HepG2 (cell line): ENCODE results near the gene SGK1. TPM values are rescaled to one million over a fixed set of nuclear protein-coding genes. Genes with fewer than 3 reads are reported as not detected.

Source experiments
- EZH2 ChIP-seq: conservative IDR thresholded peaks from 2 replicates; pipeline ENCODE4 v1.6.1; 2012; ENCODE audit warnings: mild to moderate bottlenecking, low read depth, low read length, moderate library complexity
- HES4 ChIP-seq: sonication (generic); formaldehyde crosslinking; IDR thresholded peaks from 2 replicates; pipeline ENCODE4 v1.9.0; 2021; ENCODE audit warnings: mild to moderate bottlenecking, missing genetic modification reagents, borderline replicate concordance
- HNRNPLL ChIP-seq: fragments of 200-400 bp; formaldehyde crosslinking; IDR thresholded peaks from 2 replicates; pipeline ENCODE4 v1.6.1; 2017; ENCODE audit warnings: mild to moderate bottlenecking, low read depth, low read length; ENCODE audit not compliant: poor library complexity, severe bottlenecking
- MIER3 ChIP-seq: IDR thresholded peaks from 2 replicates; pipeline ENCODE4 v1.6.1; 2016; ENCODE audit warnings: missing compliant biosample characterization, borderline replicate concordance
- MXI1 ChIP-seq: IDR thresholded peaks from 3 replicates; pipeline ENCODE4 v1.6.1; 2012; ENCODE audit warnings: low read depth, low read length, inconsistent platforms, borderline replicate concordance
- XBP1 ChIP-seq: sonication (generic); formaldehyde crosslinking; IDR thresholded peaks from 2 replicates; pipeline ENCODE4 v1.5.0; 2020; ENCODE audit warnings: missing genetic modification reagents
- ZFP1 ChIP-seq: IDR thresholded peaks from 2 replicates; pipeline ENCODE4 v1.6.1; 2016
- ZNF496 ChIP-seq: sonication (generic); formaldehyde crosslinking; IDR thresholded peaks from 2 replicates; pipeline ENCODE4 v1.8.1; 2023; ENCODE audit warnings: mild to moderate bottlenecking, moderate library complexity, missing genetic modification reagents; ENCODE audit not compliant: insufficient replicate concordance
- ZNF605 ChIP-seq: sonication (generic); formaldehyde crosslinking; IDR thresholded peaks from 2 replicates; pipeline ENCODE4 v1.8.0; 2022; ENCODE audit warnings: mild to moderate bottlenecking, missing genetic modification reagents
- polyA plus RNA-seq, 8 experiments: library from polyadenylated mRNA; depleted of rRNA in 3 of 8; stranded (reverse) in 7 of 8; unstranded in 1 of 8; fragments of >200 nt; fragmentation: Illumina TruSeq in 4 of 8; extraction: Trizol in 4 of 8; gene quantifications; 2 replicates each; pipeline versions ENCODE4 v1.2.1 to v1.2.3, GENCODE V29; 2011 to 2016; ENCODE audit warnings: low read depth in 4 of 8, missing spikeins in 1 of 8, mixed read lengths in 1 of 8; ENCODE audit not compliant: insufficient read depth in 1 of 8
- total RNA-seq, 5 experiments: library from RNA; depleted of rRNA; stranded (reverse); fragments of >200 nt; fragmentation: Illumina TruSeq; extraction: Trizol; gene quantifications; 2 replicates each; pipeline ENCODE4 v1.2.3, GENCODE V29; 2016; ENCODE audit warnings: low read depth in 1 of 5
- TF ChIP-seq, protein P1 (sequence below): sonication (generic); formaldehyde crosslinking; IDR thresholded peaks from 2 replicates; pipeline ENCODE4 v1.4.0; 2020; ENCODE audit warnings: mild to moderate bottlenecking, missing genetic modification reagents
- TF ChIP-seq, protein P2 (sequence below): sonication (generic); formaldehyde crosslinking; IDR thresholded peaks from 2 replicates; pipeline ENCODE4 v1.5.1; 2020; ENCODE audit warnings: missing genetic modification reagents, mild to moderate bottlenecking, borderline replicate concordance
- TF ChIP-seq, protein P3 (sequence below): sonication (generic); formaldehyde crosslinking; IDR thresholded peaks from 2 replicates; pipeline ENCODE4 v1.4.0; 2020; ENCODE audit warnings: missing genetic modification reagents
- TF ChIP-seq, protein P4 (sequence below), 2 experiments: IDR thresholded peaks; 2 replicates each; pipeline ENCODE4 v1.6.1; 2011 to 2012; ENCODE audit warnings: low read length in 2 of 2, borderline replicate concordance in 1 of 2, low read depth in 1 of 2, mild to moderate bottlenecking in 1 of 2, moderate library complexity in 1 of 2
- TF ChIP-seq, protein P5 (sequence below): sonication (generic); formaldehyde crosslinking; IDR thresholded peaks from 2 replicates; pipeline ENCODE4 v1.8.0; 2022; ENCODE audit warnings: low read depth, missing genetic modification reagents

The SGK1 gene
- total and polyA plus RNA-seq, 2 of the 13 experiments (the other 11 are each of a cell fraction or from before 2014, with no cell fraction given), result 56.1 to 56.2 TPM

DNA sequence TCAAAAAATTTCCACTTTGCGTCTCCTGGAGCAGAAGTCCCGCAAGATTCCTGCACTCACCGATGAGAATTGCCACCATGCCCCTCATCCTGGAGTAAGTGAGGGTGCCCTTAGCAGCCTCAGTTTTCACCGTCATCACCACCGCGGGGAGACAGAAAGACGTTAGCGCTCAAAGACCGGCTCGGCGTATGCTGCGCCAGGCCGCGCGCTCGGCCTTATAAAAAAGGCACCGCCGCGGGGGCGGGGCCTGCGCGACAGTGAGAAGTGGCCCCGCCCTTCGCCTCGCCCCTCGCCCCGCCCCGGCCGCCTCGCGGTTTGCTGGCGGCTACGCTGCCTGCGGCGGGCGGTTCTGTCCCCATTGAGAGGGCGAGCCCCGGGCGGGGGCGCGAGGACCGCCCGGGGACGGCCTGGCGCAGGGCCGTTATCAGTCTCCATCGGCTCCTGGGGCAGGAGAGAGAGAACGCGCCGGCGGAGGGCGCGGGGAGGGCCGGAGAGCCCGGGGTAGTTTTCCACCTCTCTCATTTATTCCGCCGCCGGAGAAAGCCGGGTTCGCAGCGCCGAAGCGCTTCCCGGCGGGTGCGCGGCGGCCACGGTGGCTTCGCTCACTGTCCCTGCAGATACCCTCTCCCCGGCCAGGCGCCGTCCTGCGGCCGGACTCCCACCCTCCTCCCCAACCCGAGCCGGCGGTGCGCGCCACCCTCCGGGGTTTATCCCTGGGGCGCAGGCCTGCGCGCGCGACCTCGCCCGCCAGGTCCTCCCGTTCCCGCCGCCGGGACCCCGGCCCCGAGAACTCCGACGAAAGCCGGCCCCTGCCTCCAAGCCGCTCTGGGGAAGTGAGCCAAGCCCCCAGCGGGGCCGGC, 143.0 kb downstream of the SGK1 start (continued):
- TF ChIP-seq, protein P1, sequence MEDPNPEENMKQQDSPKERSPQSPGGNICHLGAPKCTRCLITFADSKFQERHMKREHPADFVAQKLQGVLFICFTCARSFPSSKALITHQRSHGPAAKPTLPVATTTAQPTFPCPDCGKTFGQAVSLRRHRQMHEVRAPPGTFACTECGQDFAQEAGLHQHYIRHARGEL (CRISPR knock-in tag), result peak; percentile 98; the same call in 1 of the 2 replicates
- TF ChIP-seq MXI1 (no peak; the same call in 2 of the 3 replicates), ZNF496 (CRISPR knock-in tag) (no peak), MIER3 (peak; percentile 71; the same call in 1 of the 2 replicates), ZFP1 (CRISPR knock-in tag) (no peak; the same call in none of the 2 replicates), HNRNPLL (peak; percentile 97), ZNF605 (CRISPR knock-in tag) (no peak), EZH2 (no peak), XBP1 (CRISPR knock-in tag) (no peak), HES4 (CRISPR knock-in tag) (peak; percentile 39)
- TF ChIP-seq, protein P2, sequence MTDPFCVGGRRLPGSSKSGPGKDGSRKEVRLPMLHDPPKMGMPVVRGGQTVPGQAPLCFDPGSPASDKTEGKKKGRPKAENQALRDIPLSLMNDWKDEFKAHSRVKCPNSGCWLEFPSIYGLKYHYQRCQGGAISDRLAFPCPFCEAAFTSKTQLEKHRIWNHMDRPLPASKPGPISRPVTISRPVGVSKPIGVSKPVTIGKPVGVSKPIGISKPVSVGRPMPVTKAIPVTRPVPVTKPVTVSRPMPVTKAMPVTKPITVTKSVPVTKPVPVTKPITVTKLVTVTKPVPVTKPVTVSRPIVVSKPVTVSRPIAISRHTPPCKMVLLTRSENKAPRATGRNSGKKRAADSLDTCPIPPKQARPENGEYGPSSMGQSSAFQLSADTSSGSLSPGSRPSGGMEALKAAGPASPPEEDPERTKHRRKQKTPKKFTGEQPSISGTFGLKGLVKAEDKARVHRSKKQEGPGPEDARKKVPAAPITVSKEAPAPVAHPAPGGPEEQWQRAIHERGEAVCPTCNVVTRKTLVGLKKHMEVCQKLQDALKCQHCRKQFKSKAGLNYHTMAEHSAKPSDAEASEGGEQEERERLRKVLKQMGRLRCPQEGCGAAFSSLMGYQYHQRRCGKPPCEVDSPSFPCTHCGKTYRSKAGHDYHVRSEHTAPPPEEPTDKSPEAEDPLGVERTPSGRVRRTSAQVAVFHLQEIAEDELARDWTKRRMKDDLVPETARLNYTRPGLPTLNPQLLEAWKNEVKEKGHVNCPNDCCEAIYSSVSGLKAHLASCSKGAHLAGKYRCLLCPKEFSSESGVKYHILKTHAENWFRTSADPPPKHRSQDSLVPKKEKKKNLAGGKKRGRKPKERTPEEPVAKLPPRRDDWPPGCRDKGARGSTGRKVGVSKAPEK (CRISPR knock-in tag), result no peak
- TF ChIP-seq, protein P3, sequence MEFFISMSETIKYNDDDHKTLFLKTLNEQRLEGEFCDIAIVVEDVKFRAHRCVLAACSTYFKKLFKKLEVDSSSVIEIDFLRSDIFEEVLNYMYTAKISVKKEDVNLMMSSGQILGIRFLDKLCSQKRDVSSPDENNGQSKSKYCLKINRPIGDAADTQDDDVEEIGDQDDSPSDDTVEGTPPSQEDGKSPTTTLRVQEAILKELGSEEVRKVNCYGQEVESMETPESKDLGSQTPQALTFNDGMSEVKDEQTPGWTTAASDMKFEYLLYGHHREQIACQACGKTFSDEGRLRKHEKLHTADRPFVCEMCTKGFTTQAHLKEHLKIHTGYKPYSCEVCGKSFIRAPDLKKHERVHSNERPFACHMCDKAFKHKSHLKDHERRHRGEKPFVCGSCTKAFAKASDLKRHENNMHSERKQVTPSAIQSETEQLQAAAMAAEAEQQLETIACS (CRISPR knock-in tag), result peak; percentile 73
- TF ChIP-seq, protein P4, sequence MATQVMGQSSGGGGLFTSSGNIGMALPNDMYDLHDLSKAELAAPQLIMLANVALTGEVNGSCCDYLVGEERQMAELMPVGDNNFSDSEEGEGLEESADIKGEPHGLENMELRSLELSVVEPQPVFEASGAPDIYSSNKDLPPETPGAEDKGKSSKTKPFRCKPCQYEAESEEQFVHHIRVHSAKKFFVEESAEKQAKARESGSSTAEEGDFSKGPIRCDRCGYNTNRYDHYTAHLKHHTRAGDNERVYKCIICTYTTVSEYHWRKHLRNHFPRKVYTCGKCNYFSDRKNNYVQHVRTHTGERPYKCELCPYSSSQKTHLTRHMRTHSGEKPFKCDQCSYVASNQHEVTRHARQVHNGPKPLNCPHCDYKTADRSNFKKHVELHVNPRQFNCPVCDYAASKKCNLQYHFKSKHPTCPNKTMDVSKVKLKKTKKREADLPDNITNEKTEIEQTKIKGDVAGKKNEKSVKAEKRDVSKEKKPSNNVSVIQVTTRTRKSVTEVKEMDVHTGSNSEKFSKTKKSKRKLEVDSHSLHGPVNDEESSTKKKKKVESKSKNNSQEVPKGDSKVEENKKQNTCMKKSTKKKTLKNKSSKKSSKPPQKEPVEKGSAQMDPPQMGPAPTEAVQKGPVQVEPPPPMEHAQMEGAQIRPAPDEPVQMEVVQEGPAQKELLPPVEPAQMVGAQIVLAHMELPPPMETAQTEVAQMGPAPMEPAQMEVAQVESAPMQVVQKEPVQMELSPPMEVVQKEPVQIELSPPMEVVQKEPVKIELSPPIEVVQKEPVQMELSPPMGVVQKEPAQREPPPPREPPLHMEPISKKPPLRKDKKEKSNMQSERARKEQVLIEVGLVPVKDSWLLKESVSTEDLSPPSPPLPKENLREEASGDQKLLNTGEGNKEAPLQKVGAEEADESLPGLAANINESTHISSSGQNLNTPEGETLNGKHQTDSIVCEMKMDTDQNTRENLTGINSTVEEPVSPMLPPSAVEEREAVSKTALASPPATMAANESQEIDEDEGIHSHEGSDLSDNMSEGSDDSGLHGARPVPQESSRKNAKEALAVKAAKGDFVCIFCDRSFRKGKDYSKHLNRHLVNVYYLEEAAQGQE (IDR thresholded peaks at IDR 0.05; ENCODE audit: borderline replicate concordance in 1 of 2, low read depth in 1 of 2, low read length in 2 of 2), result peak in 1 of 2 experiments; percentile 74; a peak in 1 of 4 replicates
- TF ChIP-seq, protein P5, sequence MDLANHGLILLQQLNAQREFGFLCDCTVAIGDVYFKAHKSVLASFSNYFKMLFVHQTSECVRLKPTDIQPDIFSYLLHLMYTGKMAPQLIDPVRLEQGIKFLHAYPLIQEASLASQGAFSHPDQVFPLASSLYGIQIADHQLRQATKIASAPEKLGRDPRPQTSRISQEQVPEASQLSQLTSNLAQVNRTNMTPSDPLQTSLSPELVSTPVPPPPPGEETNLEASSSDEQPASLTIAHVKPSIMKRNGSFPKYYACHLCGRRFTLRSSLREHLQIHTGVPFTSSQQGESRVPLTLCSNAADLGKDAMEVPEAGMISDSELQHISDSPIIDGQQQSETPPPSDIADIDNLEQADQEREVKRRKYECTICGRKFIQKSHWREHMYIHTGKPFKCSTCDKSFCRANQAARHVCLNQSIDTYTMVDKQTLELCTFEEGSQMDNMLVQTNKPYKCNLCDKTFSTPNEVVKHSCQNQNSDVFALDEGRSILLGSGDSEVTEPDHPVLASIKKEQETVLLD, result no peak
